ENCODE measurements around the gene OSR1.

Gene OSR1

DNA sequence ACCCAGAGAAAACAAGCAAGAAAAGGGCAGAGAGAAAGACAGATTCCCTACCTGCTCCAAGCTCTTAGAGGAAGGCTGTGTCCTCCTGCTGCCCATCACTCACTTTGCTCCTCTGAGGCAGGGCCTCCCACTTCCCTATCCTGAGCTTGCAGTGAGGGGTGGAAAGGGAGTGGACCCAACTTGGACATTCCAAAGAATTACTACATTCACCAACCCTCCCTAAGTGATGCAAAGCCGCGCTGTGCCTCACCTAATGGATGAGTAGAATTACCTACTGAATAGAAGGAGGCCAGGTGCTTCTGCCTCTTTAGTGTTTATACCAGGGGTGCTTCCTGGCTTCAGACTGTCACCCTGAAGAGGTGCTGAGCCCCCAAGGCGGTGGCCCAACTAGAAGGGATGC, 5.6 kb upstream of the OSR1 start:
- no peaks in the 10 kb centered on the region for H3K36me3 ChIP-seq (ENCODE audit: insufficient read depth)
- H3K27me3 ChIP-seq (ENCODE audit: insufficient read depth, low read depth) = no peaks in the 10 kb centered on the region
- peaks cover 4% of the 10 kb centered on the region for H3K4me1 ChIP-seq (ENCODE audit: low read depth, poor library complexity, severe bottlenecking)
- H2AFZ ChIP-seq (ENCODE audit: low read depth) = no peak overlapping the region
- no peak overlapping the region for H3K4me3 ChIP-seq (IDR thresholded peaks at IDR 0.05; ENCODE audit: insufficient read depth, low read depth, low read length)
- H3K79me2 ChIP-seq (ENCODE audit: insufficient read depth, low read depth) = no peaks in the 10 kb centered on the region
- TF ChIP-seq, protein P1, sequence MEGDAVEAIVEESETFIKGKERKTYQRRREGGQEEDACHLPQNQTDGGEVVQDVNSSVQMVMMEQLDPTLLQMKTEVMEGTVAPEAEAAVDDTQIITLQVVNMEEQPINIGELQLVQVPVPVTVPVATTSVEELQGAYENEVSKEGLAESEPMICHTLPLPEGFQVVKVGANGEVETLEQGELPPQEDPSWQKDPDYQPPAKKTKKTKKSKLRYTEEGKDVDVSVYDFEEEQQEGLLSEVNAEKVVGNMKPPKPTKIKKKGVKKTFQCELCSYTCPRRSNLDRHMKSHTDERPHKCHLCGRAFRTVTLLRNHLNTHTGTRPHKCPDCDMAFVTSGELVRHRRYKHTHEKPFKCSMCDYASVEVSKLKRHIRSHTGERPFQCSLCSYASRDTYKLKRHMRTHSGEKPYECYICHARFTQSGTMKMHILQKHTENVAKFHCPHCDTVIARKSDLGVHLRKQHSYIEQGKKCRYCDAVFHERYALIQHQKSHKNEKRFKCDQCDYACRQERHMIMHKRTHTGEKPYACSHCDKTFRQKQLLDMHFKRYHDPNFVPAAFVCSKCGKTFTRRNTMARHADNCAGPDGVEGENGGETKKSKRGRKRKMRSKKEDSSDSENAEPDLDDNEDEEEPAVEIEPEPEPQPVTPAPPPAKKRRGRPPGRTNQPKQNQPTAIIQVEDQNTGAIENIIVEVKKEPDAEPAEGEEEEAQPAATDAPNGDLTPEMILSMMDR (conservative IDR thresholded peaks at IDR 0.05; ENCODE audit: low read depth, low read length) = no peak
- H4K20me1 ChIP-seq (ENCODE audit: insufficient read depth) = no peaks in the 10 kb centered on the region
- H3K9ac ChIP-seq = no peak overlapping the region
- H3K4me2 ChIP-seq = no peak overlapping the region
- no peak overlapping the region for H3K27ac ChIP-seq

DNA sequence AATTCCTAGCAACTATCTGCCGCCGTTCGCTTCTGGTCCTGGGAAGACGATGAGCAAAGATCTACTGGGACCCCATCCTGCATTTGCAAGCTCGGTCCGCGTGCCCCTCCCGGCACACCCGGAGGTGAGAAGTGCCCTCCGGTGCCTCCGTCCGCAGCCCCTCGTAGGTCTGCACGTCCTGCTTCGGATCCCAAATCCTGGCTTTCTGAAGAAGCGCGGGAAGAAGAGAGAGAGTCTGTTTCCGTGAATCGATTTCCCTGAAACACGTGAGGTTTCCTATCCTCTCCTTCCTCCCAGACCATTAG, 5.0 kb upstream of the OSR1 start:
- Histone ChIP-seq H2AFZ (ENCODE audit: low read depth) (no peak overlapping the region), H3K4me3 (IDR thresholded peaks at IDR 0.05; ENCODE audit: insufficient read depth, low read depth, low read length) (no peak overlapping the region), H4K20me1 (ENCODE audit: insufficient read depth) (no peaks in the 10 kb centered on the region), H3K27ac (no peak overlapping the region), H3K79me2 (ENCODE audit: insufficient read depth, low read depth) (no peaks in the 10 kb centered on the region), H3K4me2 (no peak overlapping the region), H3K9ac (no peak overlapping the region), H3K27me3 (ENCODE audit: insufficient read depth, low read depth) (no peaks in the 10 kb centered on the region), H3K4me1 (ENCODE audit: low read depth, poor library complexity, severe bottlenecking) (peaks cover 7% of the 10 kb centered on the region), H3K36me3 (ENCODE audit: insufficient read depth) (no peaks in the 10 kb centered on the region)
- TF ChIP-seq, protein P1 (conservative IDR thresholded peaks at IDR 0.05; ENCODE audit: low read depth, low read length) = no peak

DNA sequence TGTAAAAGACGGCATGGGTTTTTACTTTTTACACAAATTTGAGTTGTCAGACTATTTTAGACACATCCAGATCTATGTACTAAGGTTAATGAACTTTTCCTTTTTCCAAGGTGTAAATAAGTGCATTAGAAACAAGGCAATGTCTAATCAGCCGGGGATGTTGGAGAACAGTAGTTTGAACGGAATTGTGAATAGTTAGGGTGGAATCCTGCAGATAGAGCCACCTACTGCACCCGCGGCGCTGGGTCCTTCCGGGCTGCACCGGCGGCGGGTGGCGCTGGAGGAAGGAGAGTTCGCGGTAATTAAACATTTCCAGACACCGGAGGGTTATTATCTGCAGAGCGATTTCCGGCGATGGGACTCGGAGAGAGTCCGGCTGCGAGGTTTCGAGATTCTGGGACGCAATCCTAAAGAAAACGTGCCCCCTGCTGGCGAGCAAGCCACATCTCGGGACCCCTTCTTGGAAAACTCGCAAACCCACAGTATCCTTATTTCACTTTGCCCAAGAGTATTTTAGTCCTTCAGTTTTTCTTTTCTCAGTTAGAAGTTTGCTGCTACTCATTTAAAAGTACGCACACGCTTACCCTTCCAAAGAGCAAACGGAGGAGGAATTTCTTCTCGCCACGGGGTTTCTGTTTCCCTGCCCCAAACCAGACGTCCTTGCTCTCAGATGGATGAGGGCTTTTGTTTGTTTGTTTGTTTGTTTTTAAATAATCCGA, 4.5 kb upstream of the OSR1 start:
- peak overlapping the region; percentile 58 for H2AFZ ChIP-seq (ENCODE audit: low read depth)
- H4K20me1 ChIP-seq (ENCODE audit: insufficient read depth) = no peaks in the 10 kb centered on the region
- TF ChIP-seq, protein P1 (conservative IDR thresholded peaks at IDR 0.05; ENCODE audit: low read depth, low read length) = peak; percentile 44
- no peaks in the 10 kb centered on the region for H3K79me2 ChIP-seq (ENCODE audit: insufficient read depth, low read depth)
- H3K9ac ChIP-seq = no peak overlapping the region
- H3K4me1 ChIP-seq (ENCODE audit: low read depth, poor library complexity, severe bottlenecking) = peaks cover 7% of the 10 kb centered on the region
- peak overlapping the region; percentile 10 for H3K4me2 ChIP-seq
- no peak overlapping the region for H3K27ac ChIP-seq
- no peaks in the 10 kb centered on the region for H3K27me3 ChIP-seq (ENCODE audit: insufficient read depth, low read depth)
- no peaks in the 10 kb centered on the region for H3K36me3 ChIP-seq (ENCODE audit: insufficient read depth)
- no peak overlapping the region for H3K4me3 ChIP-seq (IDR thresholded peaks at IDR 0.05; ENCODE audit: insufficient read depth, low read depth, low read length)

DNA sequence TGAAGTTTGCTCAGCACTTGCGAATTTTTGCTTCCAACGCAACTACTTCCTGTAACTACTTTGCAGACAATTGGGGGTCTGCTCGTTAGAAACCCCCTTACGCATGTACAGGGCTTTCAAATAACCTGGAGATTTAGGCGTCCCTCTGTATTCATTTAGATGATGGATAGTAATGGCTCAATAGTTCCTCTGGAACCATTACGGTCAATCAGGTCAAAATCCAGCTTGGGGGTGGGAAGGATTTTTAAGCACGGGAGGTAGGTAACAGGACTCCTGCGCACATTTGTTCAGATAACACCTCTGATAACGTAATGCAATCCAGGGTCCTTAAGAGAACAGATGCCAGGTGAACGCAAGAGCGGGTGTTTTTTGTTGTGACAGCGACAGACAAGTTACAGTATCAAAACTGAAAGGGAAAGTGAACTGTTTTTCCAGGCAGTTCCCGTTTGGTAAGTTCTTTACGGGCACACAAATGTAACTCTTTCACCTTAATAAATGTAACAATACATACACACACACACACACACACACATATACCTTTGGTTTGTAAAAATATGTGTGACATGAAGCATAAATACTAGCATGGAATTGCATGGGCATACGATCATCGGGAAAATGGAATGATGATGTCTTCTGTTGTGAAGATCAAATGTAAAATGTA, 3.8 kb upstream of the OSR1 start:
- H3K36me3 ChIP-seq (ENCODE audit: insufficient read depth) = no peaks in the 10 kb centered on the region
- no peak overlapping the region for H3K9ac ChIP-seq
- no peak overlapping the region for H3K27ac ChIP-seq
- no peak overlapping the region for H3K4me3 ChIP-seq (IDR thresholded peaks at IDR 0.05; ENCODE audit: insufficient read depth, low read depth, low read length)
- peak overlapping the region; percentile 10 for H3K4me2 ChIP-seq
- H3K79me2 ChIP-seq (ENCODE audit: insufficient read depth, low read depth) = no peaks in the 10 kb centered on the region
- TF ChIP-seq, protein P1 (conservative IDR thresholded peaks at IDR 0.05; ENCODE audit: low read depth, low read length) = no peak
- H3K4me1 ChIP-seq (ENCODE audit: low read depth, poor library complexity, severe bottlenecking) = peaks cover 7% of the 10 kb centered on the region
- peak overlapping the region; percentile 58 for H2AFZ ChIP-seq (ENCODE audit: low read depth)
- H3K27me3 ChIP-seq (ENCODE audit: insufficient read depth, low read depth) = no peaks in the 10 kb centered on the region
- no peaks in the 10 kb centered on the region for H4K20me1 ChIP-seq (ENCODE audit: insufficient read depth)

Measured in KMS-11 (cell line).